GM23338 (cell line): ENCODE measurements around the gene BAG5. TPM values are rescaled to one million over a fixed set of nuclear protein-coding genes. Genes with fewer than 3 reads are reported as not detected.
A peak's percentile ranks its signal among the peaks of the same experiment; 100 is the strongest.

Experiments used
- ATAC-seq: fragments of 200-7000 bp; cut with Tn5 transposase; 3 replicates; pipeline ENCODE4 v1.9.1; 2020
- DNase-seq: peaks from one replicate; pipeline ENCODE4 v3.0.0-alpha.2; 2015; ENCODE audit warnings: low spot score
- H2AFZ ChIP-seq: fragments of 200-600 bp; sonication (generic); 2 replicates; pipeline ENCODE4 v1.8.0; 2016; ENCODE audit warnings: antibody characterized with exemption, mild to moderate bottlenecking, moderate library complexity
- H3F3A ChIP-seq: fragments of 200-600 bp; sonication (generic); replicated peaks from 2 replicates; pipeline ENCODE4 v1.8.0; 2017; ENCODE audit warnings: antibody characterized with exemption, mixed run types, low read depth
- H3K27ac ChIP-seq: fragments of 200-600 bp; sonication (generic); 2 replicates; pipeline ENCODE4 v1.6.1; 2016; ENCODE audit warnings: low read depth
- H3K27me3 ChIP-seq: fragments of 200-600 bp; sonication (generic); 2 replicates; pipeline ENCODE4 v1.8.0; 2016; ENCODE audit warnings: mild to moderate bottlenecking, mixed run types, moderate library complexity; ENCODE audit not compliant: insufficient read depth
- H3K36me3 ChIP-seq: fragments of 200-600 bp; sonication (generic); 2 replicates; pipeline ENCODE4 v1.8.0; 2016; ENCODE audit warnings: mild to moderate bottlenecking; ENCODE audit not compliant: insufficient read depth
- H3K4me1 ChIP-seq: fragments of 200-600 bp; sonication (generic); 2 replicates; pipeline ENCODE4 v1.8.0; 2016; ENCODE audit warnings: mild to moderate bottlenecking, moderate library complexity; ENCODE audit not compliant: insufficient read depth
- H3K4me2 ChIP-seq: fragments of 200-600 bp; sonication (generic); 2 replicates; pipeline ENCODE4 v1.7.1; 2017; ENCODE audit warnings: mixed run types
- H3K4me3 ChIP-seq: fragments of 200-600 bp; sonication (generic); 2 replicates; pipeline ENCODE4 v1.6.1; 2016; ENCODE audit warnings: mixed run types
- H3K79me2 ChIP-seq: fragments of 200-600 bp; sonication (generic); replicated peaks from 2 replicates; pipeline ENCODE4 v1.8.0; 2017; ENCODE audit warnings: mild to moderate bottlenecking; ENCODE audit not compliant: insufficient read depth
- H3K9me2 ChIP-seq: fragments of 200-600 bp; sonication (generic); 2 replicates; pipeline ENCODE4 v1.8.0; 2017; ENCODE audit not compliant: insufficient read depth
- H4K20me1 ChIP-seq: fragments of 200-600 bp; sonication (generic); replicated peaks from 2 replicates; pipeline ENCODE4 v1.8.0; 2017; ENCODE audit warnings: mild to moderate bottlenecking; ENCODE audit not compliant: insufficient read depth
- H3K27ac Mint-ChIP-seq: 2 replicates; pipeline ENCODE4 v1.8.0; 2020; ENCODE audit warnings: inconsistent platforms, mild to moderate bottlenecking, moderate library complexity, mixed read lengths
- H3K27me3 Mint-ChIP-seq: 3 replicates; pipeline ENCODE4 v1.8.0; 2022; ENCODE audit warnings: low read depth, mild to moderate bottlenecking, moderate library complexity, mixed read lengths, inconsistent platforms; ENCODE audit not compliant: insufficient read depth, poor library complexity
- H3K36me3 Mint-ChIP-seq: 3 replicates; pipeline ENCODE4 v1.8.0; 2021; ENCODE audit warnings: low read depth, mild to moderate bottlenecking, inconsistent platforms, moderate library complexity, mixed read lengths
- H3K4me1 Mint-ChIP-seq: 3 replicates; pipeline ENCODE4 v1.8.0; 2020; ENCODE audit warnings: mild to moderate bottlenecking, inconsistent platforms, mixed read lengths
- H3K4me3 Mint-ChIP-seq: 3 replicates; pipeline ENCODE4 v1.8.0; 2021; ENCODE audit warnings: moderate library complexity, mild to moderate bottlenecking, inconsistent platforms, mixed read lengths
- H3K9me3 Mint-ChIP-seq: 3 replicates; pipeline ENCODE4 v1.8.0; 2020; ENCODE audit warnings: moderate library complexity, mild to moderate bottlenecking, inconsistent platforms, mixed read lengths
- CREB1 ChIP-seq: fragments of 250-450 bp; sonication (Bioruptor Pico); IDR thresholded peaks from 2 replicates; pipeline ENCODE4 v1.5.0; 2020; ENCODE audit warnings: low read depth, mild to moderate bottlenecking, moderate library complexity
- CTCF ChIP-seq, 2 experiments: fragments of 200-600 bp in 1 of 2; sonication (generic) in 1 of 2; conservative IDR thresholded peaks; 2 replicates each; pipeline versions ENCODE4 v1.5.1 to v1.6.1; 2016 to 2017; ENCODE audit warnings: antibody characterized with exemption in 2 of 2, low read depth in 2 of 2, mild to moderate bottlenecking in 2 of 2, moderate library complexity in 1 of 2
- POLR2AphosphoS5 ChIP-seq: IDR thresholded peaks from 2 replicates; pipeline ENCODE4 v1.6.1; 2016; ENCODE audit warnings: antibody characterized with exemption, low read depth
- ZNF114 ChIP-seq: fragments of 250-450 bp; sonication (Bioruptor Pico); IDR thresholded peaks from 2 replicates; pipeline ENCODE4 v1.5.0; 2020; ENCODE audit warnings: mild to moderate bottlenecking, moderate library complexity
- polyA plus RNA-seq: library from polyadenylated mRNA; unstranded; fragments of >200 nt; fragmentation: Nextera tagmentation; extraction: Ambion mirVana; gene quantifications from 2 replicates; pipeline ENCODE4 v1.2.1, GENCODE V29; 2016
- total RNA-seq: library from RNA; depleted of rRNA; stranded (reverse); fragments of >200 nt; shearing (Covaris generic); gene quantifications from 2 replicates; pipeline ENCODE4 v1.2.3, GENCODE V29; 2014

The BAG5 gene
- total and polyA plus RNA-seq, 2 experiments from 2014 or later: 21.1 to 29.2 TPM

DNA sequence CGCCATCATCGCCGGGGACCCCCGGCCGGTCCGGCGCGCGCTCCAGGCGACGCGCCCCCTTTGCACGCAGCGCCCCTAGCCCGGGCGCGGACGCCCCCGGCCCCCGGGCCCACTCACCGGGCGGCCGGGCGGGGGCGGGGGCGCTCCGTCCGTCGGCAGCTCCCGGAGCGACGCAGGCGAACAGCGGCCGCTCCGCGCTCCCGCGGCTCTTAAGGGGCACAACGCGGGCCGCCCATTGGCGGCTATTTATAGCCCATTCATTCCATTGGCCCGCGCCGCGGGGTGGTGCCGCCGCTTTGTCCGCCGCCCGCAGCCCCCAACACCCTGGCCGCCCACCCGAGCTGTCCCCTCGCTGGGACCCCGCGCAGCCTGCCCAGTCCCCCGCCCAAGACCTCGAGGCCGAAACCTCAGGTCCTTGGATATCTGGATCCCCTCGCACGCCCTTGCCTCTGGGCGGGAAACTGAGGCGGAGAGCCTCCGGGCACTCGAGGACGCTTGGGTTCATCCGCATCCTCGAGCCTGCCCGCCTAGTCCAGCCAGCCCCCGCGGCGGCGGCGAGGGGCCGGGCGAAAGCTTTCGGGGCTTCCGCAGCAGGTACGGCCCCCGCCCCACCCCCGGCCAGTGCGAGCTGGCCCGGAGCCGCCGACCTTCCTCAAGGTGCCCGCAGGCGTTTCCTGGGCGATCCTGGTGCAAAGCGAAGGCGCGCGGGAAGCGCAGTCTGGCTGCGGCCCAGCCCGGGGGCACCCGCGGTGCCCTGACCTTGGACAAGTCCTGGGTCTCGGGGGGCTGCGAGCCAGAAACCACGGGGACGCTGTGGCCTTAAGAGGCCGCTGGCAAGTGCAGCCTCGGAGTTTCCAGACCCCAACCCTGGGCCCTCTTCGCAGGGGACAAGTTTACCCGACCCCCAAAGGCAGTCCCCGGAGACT lies 39.5 kb downstream of the BAG5 start, which contains the start of gene CKB (continued):
- TF ChIP-seq ZNF114 (CRISPR knock-in tag) (no peak), CREB1 (CRISPR knock-in tag) (peak; percentile 19; the same call in 1 of the 2 replicates)

DNA sequence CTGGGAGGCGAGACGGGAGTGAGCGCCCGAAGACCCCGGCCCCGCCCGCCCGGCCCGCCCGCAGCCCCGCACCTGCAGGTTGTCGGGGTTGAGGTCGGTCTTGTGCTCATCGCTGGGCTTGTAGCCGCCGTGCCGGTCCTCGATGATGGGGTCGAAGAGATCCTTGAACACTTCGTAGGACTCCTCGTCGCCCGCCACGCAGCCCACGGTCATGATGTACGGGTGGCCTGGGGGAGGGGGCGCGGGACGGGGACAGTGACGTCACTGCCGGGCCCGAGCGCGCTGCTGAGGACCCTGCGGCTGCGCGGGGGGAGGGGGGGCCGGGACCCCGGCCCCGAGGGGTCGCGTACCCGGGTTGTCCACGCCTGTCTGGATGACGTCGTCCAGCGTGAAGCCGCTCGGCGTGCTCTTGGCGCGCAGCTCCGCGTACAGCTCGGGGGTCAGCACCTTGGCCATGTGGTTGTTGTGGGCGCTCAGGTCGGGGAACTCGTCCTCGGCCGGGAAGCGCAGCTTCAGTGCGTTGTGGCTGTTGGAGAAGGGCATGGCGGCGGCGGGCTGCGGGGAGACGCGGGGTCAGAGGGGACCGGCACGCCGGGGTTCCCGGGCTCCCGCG lies 40.4 kb downstream of the BAG5 start:
- H3K27ac Mint-ChIP-seq: no peak overlapping the region
- no peak overlapping the region for H2AFZ ChIP-seq
- no peaks in the 10 kb centered on the region for H3K9me2 ChIP-seq
- H3K36me3 Mint-ChIP-seq: peaks cover 14% of the 10 kb centered on the region
- peaks cover 24% of the 10 kb centered on the region for H3K4me1 Mint-ChIP-seq
- peaks cover 4% of the 10 kb centered on the region; the same call in 1 of the 3 replicates for H3K9me3 Mint-ChIP-seq
- peak overlapping the region; percentile 90 for H3K4me3 ChIP-seq
- H3K4me3 Mint-ChIP-seq: peak overlapping the region; percentile 79
- H3K4me2 ChIP-seq: peak overlapping the region; percentile 88
- H3K36me3 ChIP-seq: no peaks in the 10 kb centered on the region; the same call in 1 of the 2 replicates
- peaks cover 33% of the 10 kb centered on the region for H3K27me3 Mint-ChIP-seq
- peaks cover 21% of the 10 kb centered on the region for H3F3A ChIP-seq
- H3K4me1 ChIP-seq: peaks cover 17% of the 10 kb centered on the region
- no peak overlapping the region for H3K27ac ChIP-seq
- peaks cover 11% of the 10 kb centered on the region for H4K20me1 ChIP-seq
- ATAC-seq: no peak
- no peaks in the 10 kb centered on the region for H3K79me2 ChIP-seq
- TF ChIP-seq CREB1 (CRISPR knock-in tag) (peak; percentile 94), POLR2AphosphoS5 (peak; percentile 57; the same call in 1 of the 2 replicates), CTCF (conservative IDR thresholded peaks at IDR 0.05; ENCODE audit: low read depth in 2 of 2) (no peak)
- DNase-seq: peak; percentile 57
- peaks cover 22% of the 10 kb centered on the region for H3K27me3 ChIP-seq

DNA sequence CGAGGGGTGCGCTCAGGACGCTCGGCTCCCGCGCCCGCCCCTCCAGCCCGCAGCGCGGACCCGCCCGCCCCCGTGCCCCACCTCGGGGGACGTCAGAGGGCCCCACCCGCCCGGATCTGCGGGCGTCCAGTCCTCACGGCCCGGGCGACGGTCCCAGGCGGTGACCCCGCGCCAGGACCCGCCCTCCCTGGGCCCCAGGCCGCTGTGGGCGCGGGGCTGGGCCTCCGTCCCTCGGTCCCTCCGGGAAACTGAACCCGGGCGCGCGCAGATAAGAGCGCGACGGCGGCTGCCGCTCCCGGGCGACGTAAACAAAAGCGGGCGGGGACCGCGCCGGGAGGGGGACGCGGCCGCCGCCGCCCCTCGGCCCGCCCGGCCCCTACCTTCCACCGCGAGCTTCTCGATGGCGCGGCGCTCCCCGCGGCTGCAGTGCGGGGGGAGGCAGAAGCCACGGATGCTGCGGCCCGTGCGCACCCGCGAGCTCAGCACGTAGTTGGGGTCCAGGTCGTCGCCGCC lies 41.0 kb downstream of the BAG5 start:
- ATAC-seq: peak; percentile 0; the same call in 1 of the 3 replicates
- H3K36me3 Mint-ChIP-seq: peaks cover 14% of the 10 kb centered on the region
- H3K27me3 Mint-ChIP-seq: peaks cover 33% of the 10 kb centered on the region
- H3K9me3 Mint-ChIP-seq: peaks cover 4% of the 10 kb centered on the region; the same call in 1 of the 3 replicates
- H2AFZ ChIP-seq: no peak overlapping the region
- H3K27ac ChIP-seq: no peak overlapping the region
- H3F3A ChIP-seq: peaks cover 22% of the 10 kb centered on the region
- H3K4me1 ChIP-seq: peaks cover 17% of the 10 kb centered on the region
- H3K4me2 ChIP-seq: peak overlapping the region; percentile 88
- no peaks in the 10 kb centered on the region; the same call in 1 of the 2 replicates for H3K36me3 ChIP-seq
- peaks cover 11% of the 10 kb centered on the region for H4K20me1 ChIP-seq
- H3K27ac Mint-ChIP-seq: no peak overlapping the region
- peak overlapping the region; percentile 90 for H3K4me3 ChIP-seq
- H3K79me2 ChIP-seq: no peaks in the 10 kb centered on the region
- H3K4me1 Mint-ChIP-seq: peaks cover 26% of the 10 kb centered on the region
- H3K9me2 ChIP-seq: no peaks in the 10 kb centered on the region
- no peak for DNase-seq
- H3K4me3 Mint-ChIP-seq: peak overlapping the region; percentile 79; the same call in 2 of the 3 replicates
- TF ChIP-seq CTCF (conservative IDR thresholded peaks at IDR 0.05; ENCODE audit: low read depth in 2 of 2): no peak
- peak; percentile 68 for TF ChIP-seq CREB1 (CRISPR knock-in tag)
- peaks cover 22% of the 10 kb centered on the region for H3K27me3 ChIP-seq
